MM.1S (cell line): ENCODE results near the gene RAPSN.

Experiments used
- DNase-seq: peaks from one replicate; pipeline ENCODE4 v3.0.0-alpha.2; 2015
- H2AFZ ChIP-seq: fragments of 300-600 bp; sonication (generic); 2 replicates; pipeline ENCODE4 v1.6.0; 2016; ENCODE audit warnings: antibody characterized with exemption, low read length
- H3F3A ChIP-seq: fragments of 300-600 bp; sonication (generic); 2 replicates; pipeline ENCODE4 v1.6.1; 2016; ENCODE audit warnings: mild to moderate bottlenecking, antibody characterized with exemption, low read length, moderate library complexity, mixed read lengths; ENCODE audit not compliant: insufficient read depth
- H3K27ac ChIP-seq: fragments of 300-600 bp; sonication (generic); 2 replicates; pipeline ENCODE4 v1.5.1; 2016; ENCODE audit warnings: mild to moderate bottlenecking, low read length
- H3K27me3 ChIP-seq: fragments of 300-600 bp; sonication (generic); replicated peaks from 2 replicates; pipeline ENCODE4 v1.6.0; 2016; ENCODE audit warnings: low read length; ENCODE audit not compliant: insufficient read depth
- H3K36me3 ChIP-seq: fragments of 300-600 bp; sonication (generic); replicated peaks from 2 replicates; pipeline ENCODE4 v1.6.1; 2016; ENCODE audit warnings: mild to moderate bottlenecking, low read length, mixed read lengths; ENCODE audit not compliant: insufficient read depth
- H3K4me1 ChIP-seq: fragments of 300-600 bp; sonication (generic); 2 replicates; pipeline ENCODE4 v1.6.1; 2016; ENCODE audit warnings: low read length, mixed read lengths
- H3K4me2 ChIP-seq: fragments of 300-600 bp; sonication (generic); 2 replicates; pipeline ENCODE4 v1.6.0; 2016; ENCODE audit warnings: low read depth, low read length
- H3K4me3 ChIP-seq: fragments of 300-600 bp; sonication (generic); 2 replicates; pipeline ENCODE4 v1.5.1; 2016; ENCODE audit warnings: low read length, mixed read lengths
- H3K79me2 ChIP-seq: fragments of 300-600 bp; sonication (generic); 2 replicates; pipeline ENCODE4 v1.6.1; 2016; ENCODE audit warnings: mixed run types, low read length, mixed read lengths
- H3K9ac ChIP-seq: fragments of 300-600 bp; sonication (generic); 2 replicates; pipeline ENCODE4 v1.6.1; 2016; ENCODE audit warnings: low read length, mixed read lengths
- H3K9me2 ChIP-seq: fragments of 300-600 bp; sonication (generic); replicated peaks from 2 replicates; pipeline ENCODE4 v1.6.1; 2016; ENCODE audit warnings: mild to moderate bottlenecking, low read length, mixed read lengths; ENCODE audit not compliant: insufficient read depth
- H3K9me3 ChIP-seq: fragments of 300-600 bp; sonication (generic); replicated peaks from 2 replicates; pipeline ENCODE4 v1.6.1; 2016; ENCODE audit warnings: mild to moderate bottlenecking, low read length, mixed read lengths; ENCODE audit not compliant: insufficient read depth
- H4K20me1 ChIP-seq: fragments of 300-600 bp; sonication (generic); 2 replicates; pipeline ENCODE4 v1.6.1; 2016; ENCODE audit warnings: mild to moderate bottlenecking, low read length, moderate library complexity, mixed read lengths; ENCODE audit not compliant: insufficient read depth
- CTCF ChIP-seq: fragments of 300-600 bp; sonication (generic); IDR thresholded peaks from 2 replicates; pipeline ENCODE4 v1.5.1; 2016; ENCODE audit warnings: antibody characterized with exemption, low read length, mixed read lengths
- EZH2 ChIP-seq: fragments of 300-600 bp; sonication (generic); optimal IDR thresholded peaks from 2 replicates; pipeline ENCODE3; 2017; ENCODE audit warnings: low read depth, mild to moderate bottlenecking, antibody characterized with exemption, low read length, mixed read lengths
- EZH2phosphoT487 ChIP-seq: fragments of 300-600 bp; sonication (generic); IDR thresholded peaks from 2 replicates; pipeline ENCODE4 v1.6.1; 2018; ENCODE audit warnings: antibody characterized with exemption, low read length

The RAPSN gene

GRCh38 chr11:47442514-47442913 lies 6.4 kb downstream of the RAPSN start:
- no peak overlapping the region for H3K27ac ChIP-seq
- H3K4me1 ChIP-seq: no peaks in the 10 kb centered on the region
- no peak overlapping the region for H3K9ac ChIP-seq
- H3K4me3 ChIP-seq: no peak overlapping the region
- H3K4me2 ChIP-seq: no peak overlapping the region
- H3K36me3 ChIP-seq: no peaks in the 10 kb centered on the region
- H3K79me2 ChIP-seq: no peaks in the 10 kb centered on the region
- H3K9me3 ChIP-seq: no peaks in the 10 kb centered on the region
- no peaks in the 10 kb centered on the region for H4K20me1 ChIP-seq
- H3K27me3 ChIP-seq: no peaks in the 10 kb centered on the region; the same call in 1 of the 2 replicates
- DNase-seq: no peak
- H2AFZ ChIP-seq: no peak overlapping the region
- no peaks in the 10 kb centered on the region for H3K9me2 ChIP-seq
- no peaks in the 10 kb centered on the region for H3F3A ChIP-seq
- TF ChIP-seq EZH2 (no peak), CTCF (no peak), EZH2phosphoT487 (no peak)

- Histone ChIP-seq H3F3A (no peaks in the 10 kb centered on the region), H3K4me1 (no peaks in the 10 kb centered on the region), H2AFZ (no peak overlapping the region), H3K4me2 (no peak overlapping the region), H3K36me3 (no peaks in the 10 kb centered on the region), H3K4me3 (no peak overlapping the region), H3K9ac (no peak overlapping the region), H3K27me3 (no peaks in the 10 kb centered on the region; the same call in 1 of the 2 replicates), H4K20me1 (no peaks in the 10 kb centered on the region), H3K27ac (no peak overlapping the region), H3K9me3 (no peaks in the 10 kb centered on the region), H3K79me2 (no peaks in the 10 kb centered on the region), H3K9me2 (no peaks in the 10 kb centered on the region)
- no peak for DNase-seq
- TF ChIP-seq EZH2 (no peak), CTCF (no peak)
Measured at GRCh38 chr11:47441421-47441820, 7.5 kb downstream of the RAPSN start.

GRCh38 chr11:47440054-47440476 lies 8.9 kb downstream of the RAPSN start:
- Histone ChIP-seq H3K4me2 (no peak overlapping the region), H3K27ac (no peak overlapping the region), H3K36me3 (no peaks in the 10 kb centered on the region), H3K4me3 (no peak overlapping the region), H3K9ac (no peak overlapping the region), H3F3A (no peaks in the 10 kb centered on the region), H4K20me1 (no peaks in the 10 kb centered on the region), H2AFZ (no peak overlapping the region), H3K4me1 (no peaks in the 10 kb centered on the region), H3K27me3 (no peaks in the 10 kb centered on the region), H3K9me3 (no peaks in the 10 kb centered on the region), H3K9me2 (no peaks in the 10 kb centered on the region), H3K79me2 (no peaks in the 10 kb centered on the region)
- TF ChIP-seq CTCF (no peak), EZH2 (no peak), EZH2phosphoT487 (no peak)
- DNase-seq: no peak
